Panc1 (cell line): Measurements from ENCODE around the gene MGST2.

Source experiments
- CTCF ChIP-seq: fragments of 450-650 bp; IDR thresholded peaks from 2 replicates; pipeline ENCODE4 v1.5.1; 2017; ENCODE audit warnings: mild to moderate bottlenecking
- POLR2AphosphoS5 ChIP-seq: IDR thresholded peaks from 2 replicates; pipeline ENCODE4 v1.6.1; 2012; ENCODE audit warnings: mild to moderate bottlenecking, low read depth, low read length, moderate library complexity
- SIN3A ChIP-seq: IDR thresholded peaks from 2 replicates; pipeline ENCODE4 v1.6.1; 2012; ENCODE audit warnings: low read depth, mild to moderate bottlenecking, low read length, moderate library complexity, borderline replicate concordance; ENCODE audit not compliant: insufficient read depth

GRCh38 chr4:139740531-139741041, 75.0 kb downstream of the MGST2 start:
- TF ChIP-seq CTCF (no peak), POLR2AphosphoS5 (no peak), SIN3A (no peak)
